Choroid plexus epithelial cell (primary cell): ENCODE data around the gene ZNF800.
A peak's percentile ranks its signal among the peaks of the same experiment; 100 is the strongest.

ENCODE experiments used
- DNase-seq: peaks from one replicate; pipeline ENCODE4 v3.0.0-alpha.2; 2010; ENCODE audit warnings: low read depth
- H3K4me3 ChIP-seq: 2 replicates; pipeline ENCODE4 v1.5.1; 2011; ENCODE audit warnings: low read depth, mild to moderate bottlenecking, control low read depth, low read length, moderate library complexity
- CTCF ChIP-seq: conservative IDR thresholded peaks from 2 replicates; pipeline ENCODE4 v1.5.1; 2011; ENCODE audit warnings: low read depth, mild to moderate bottlenecking, control low read depth, inconsistent platforms, low read length, moderate library complexity

ZNF800 gene

GRCh38 chr7:127390186-127390816, 2.2 kb downstream of the ZNF800 start:
- no peak for DNase-seq
- no peak for TF ChIP-seq CTCF
- no peak overlapping the region for H3K4me3 ChIP-seq

GRCh38 chr7:127389321-127389720, 3.2 kb downstream of the ZNF800 start:
- DNase-seq: no peak
- H3K4me3 ChIP-seq: no peak overlapping the region
- TF ChIP-seq CTCF: no peak

GRCh38 chr7:127387974-127388373, 4.5 kb downstream of the ZNF800 start:
- no peak for TF ChIP-seq CTCF
- DNase-seq: no peak
- H3K4me3 ChIP-seq: no peak overlapping the region

- TF ChIP-seq CTCF: no peak
- H3K4me3 ChIP-seq: no peak overlapping the region
- DNase-seq: peak; percentile 45
Observed at GRCh38 chr7:127383123-127383835, 9.2 kb downstream of the ZNF800 start.

GRCh38 chr7:127382301-127383085, 10.0 kb downstream of the ZNF800 start:
- H3K4me3 ChIP-seq: no peak overlapping the region
- no peak for DNase-seq
- TF ChIP-seq CTCF: no peak

GRCh38 chr7:127380479-127380878, 12.0 kb downstream of the ZNF800 start:
- no peak for TF ChIP-seq CTCF
- no peak for DNase-seq
- H3K4me3 ChIP-seq: no peak overlapping the region
